Peyer's patch (tissue), 4 donors: ENCODE measurements around the gene CAPN9. TPM values are rescaled to one million over a fixed set of nuclear protein-coding genes. Genes with fewer than 3 reads are reported as not detected.
"Not testable (repeated sequence)": the region's sequence is repeated elsewhere in the genome, so short reads cannot be mapped to it uniquely, and the experiment has no call there.

Experiments used
- DNase-seq, 3 donors: peaks; one replicate each; pipeline ENCODE4 v3.0.0-alpha.2; 2017 to 2019
- H3K27ac ChIP-seq, 4 donors: fragments of 200-600 bp; sonication (generic); one replicate each; pipeline ENCODE4 v1.5.1; 2016 to 2019
- H3K27me3 ChIP-seq, 2 donors: fragments of 200-600 bp; sonication (generic); one replicate each; pipeline ENCODE4 v1.5.1; 2019
- H3K36me3 ChIP-seq, 3 donors: fragments of 200-600 bp; sonication (generic); one replicate each; pipeline ENCODE4 v1.5.1; 2016 to 2019
- H3K4me1 ChIP-seq, 4 donors: fragments of 200-600 bp; sonication (generic); one replicate each; pipeline ENCODE4 v1.5.1; 2016 to 2019
- H3K4me3 ChIP-seq, 4 donors: fragments of 200-600 bp; sonication (generic); 1 replicate in 3 of 4; 2 replicates in 1 of 4; pipeline ENCODE4 v1.5.1; 2016 to 2019; ENCODE audit warnings: mild to moderate bottlenecking in 1 of 4
- H3K9me3 ChIP-seq, 4 donors: fragments of 200-600 bp; sonication (generic); one replicate each; pipeline ENCODE4 v1.5.1; 2016 to 2019; ENCODE audit warnings: mild to moderate bottlenecking in 1 of 4
- CTCF ChIP-seq, 6 experiments: fragments of 450-650 bp in 4 of 6; fragments of 200-600 bp in 2 of 6; sonication (generic) in 1 of 6; IDR thresholded peaks; one replicate each; pipeline ENCODE4 v1.5.1; 2017 to 2019; ENCODE audit warnings: antibody characterized with exemption in 6 of 6, mild to moderate bottlenecking in 3 of 6, moderate library complexity in 1 of 6
- POLR2A ChIP-seq, 2 donors: fragments of 450-650 bp; IDR thresholded peaks; one replicate each; pipeline ENCODE4 v1.5.1; 2017; ENCODE audit warnings: antibody characterized with exemption in 2 of 2, mild to moderate bottlenecking in 2 of 2, moderate library complexity in 2 of 2
- total RNA-seq, 4 donors: library from RNA; depleted of rRNA; stranded (reverse); fragments of >200 nt; gene quantifications; one replicate each; pipeline ENCODE4 v1.1.0, GENCODE V29; 2016

The CAPN9 gene
- total RNA-seq, 4 donors from 2014 or later = 23.7 to 43.1 (median 33.4) TPM

- Histone ChIP-seq H3K27me3 (no peaks in the 10 kb centered on the region), H3K36me3 (no peaks in the 10 kb centered on the region), H3K9me3 (no peaks in the 10 kb centered on the region), H3K27ac (peak overlapping the region in 2 of 4 donors; percentile 59 to 74), H3K4me1 (peaks cover 0 to 11% (median 0%) of the 10 kb centered on the region in 4 donors), H3K4me3 (peak overlapping the region in 2 of 4 donors; percentile 34 to 44)
- TF ChIP-seq POLR2A (IDR thresholded peaks at IDR 0.05) = no peak
- no peak for TF ChIP-seq CTCF (IDR thresholded peaks at IDR 0.05)
- DNase-seq = no peak
Measured at GRCh38 chr1:230713547-230713914, 33.7 kb upstream of the CAPN9 start.

- TF ChIP-seq POLR2A (IDR thresholded peaks at IDR 0.05) (no peak), CTCF (IDR thresholded peaks at IDR 0.05) (no peak)
- no peaks in the 10 kb centered on the region for H3K27me3 ChIP-seq
- H3K27ac ChIP-seq = peak within 1 kb of the TSS in 2 of 4 donors; percentile 59 to 74
- H3K9me3 ChIP-seq = no peaks in the 10 kb centered on the region
- peak; percentile 21 to 77 (median 69) for DNase-seq
- H3K4me3 ChIP-seq = peak within 1 kb of the TSS in 2 of 4 donors; percentile 34 to 44
- no peaks in the 10 kb centered on the region for H3K36me3 ChIP-seq
- peaks cover 0 to 11% (median 0%) of the 10 kb centered on the region in 4 donors for H3K4me1 ChIP-seq
Measured at GRCh38 chr1:230713915-230714764, 33.0 kb upstream of the CAPN9 start, which contains the start of gene AGT. Gene AGT (minus strand): TSS chr1:230714122. CDS start chr1:230710823, 3,299 bp downstream.

GRCh38 chr1:230715510-230715909, 31.7 kb upstream of the CAPN9 start:
- Histone ChIP-seq H3K27me3 (no peaks in the 10 kb centered on the region), H3K27ac (no peak overlapping the region)

GRCh38 chr1:230716453-230716852, 30.7 kb upstream of the CAPN9 start:
- not testable (repeated sequence) for H3K9me3 ChIP-seq, H3K27me3 ChIP-seq, DNase-seq, H3K36me3 ChIP-seq, H3K4me3 ChIP-seq, H3K27ac ChIP-seq
- H3K4me1 ChIP-seq = peaks cover 0 to 11% (median 0%) of the 10 kb centered on the region in 4 donors

More at GRCh38 chr1:230715510-230715909, 31.7 kb upstream of the CAPN9 start:
- DNase-seq = no peak
- H3K4me3 ChIP-seq = no peak overlapping the region
- no peaks in the 10 kb centered on the region for H3K9me3 ChIP-seq
- H3K4me1 ChIP-seq = peaks cover 0 to 11% (median 0%) of the 10 kb centered on the region in 4 donors
- H3K36me3 ChIP-seq = no peaks in the 10 kb centered on the region
- no peak for TF ChIP-seq POLR2A (IDR thresholded peaks at IDR 0.05)
- TF ChIP-seq CTCF (IDR thresholded peaks at IDR 0.05) = no peak

GRCh38 chr1:230717251-230717650, 29.9 kb upstream of the CAPN9 start:
- no peaks in the 10 kb centered on the region for H3K27me3 ChIP-seq
- H3K4me3 ChIP-seq = no peak overlapping the region
- no peak for DNase-seq
- H3K27ac ChIP-seq = no peak overlapping the region
- peaks cover 0 to 3% (median 0%) of the 10 kb centered on the region in 4 donors for H3K9me3 ChIP-seq
- H3K4me1 ChIP-seq = peaks cover 0 to 11% (median 0%) of the 10 kb centered on the region in 4 donors
- H3K36me3 ChIP-seq = no peaks in the 10 kb centered on the region
- no peak for TF ChIP-seq CTCF (IDR thresholded peaks at IDR 0.05)

GRCh38 chr1:230721849-230722522, 25.2 kb upstream of the CAPN9 start:
- not testable (repeated sequence) for H3K36me3 ChIP-seq, H3K4me1 ChIP-seq, H3K27me3 ChIP-seq, H3K27ac ChIP-seq, DNase-seq, H3K4me3 ChIP-seq, H3K9me3 ChIP-seq
